Measurements from ENCODE around the gene CKS1B. TPM values are rescaled to one million over a fixed set of nuclear protein-coding genes. Genes with fewer than 3 reads are reported as not detected.

Gene CKS1B
- total RNA-seq (2022) (243 and 259 TPM in 2 replicates), Bru-seq, nascent RNA (percentile 97 among the genes with signal in this experiment), BruChase-seq, experiment 1, labeled RNA remaining after a 2-hour chase (percentile 96 among the genes with signal in this experiment), BruChase-seq, experiment 2, labeled RNA remaining after a 6-hour chase (percentile 99 among the genes with signal in this experiment)
- long read RNA-seq, transcript CKS1B-201 (3 exons, 759 nt) = major isoform, 359 of 476 reads
- long read RNA-seq, transcript CKS1B-204 (2 exons, 1,166 nt) = minor isoform, 89 of 476 reads
- long read RNA-seq, transcript CKS1B-203 (3 exons, 912 nt) = minor isoform, 18 of 476 reads
- long read RNA-seq, partial matches to known transcripts = 0 of 476 reads
- long read RNA-seq, other reads (novel, unspliced or antisense) = 8 of 476 reads

DNA sequence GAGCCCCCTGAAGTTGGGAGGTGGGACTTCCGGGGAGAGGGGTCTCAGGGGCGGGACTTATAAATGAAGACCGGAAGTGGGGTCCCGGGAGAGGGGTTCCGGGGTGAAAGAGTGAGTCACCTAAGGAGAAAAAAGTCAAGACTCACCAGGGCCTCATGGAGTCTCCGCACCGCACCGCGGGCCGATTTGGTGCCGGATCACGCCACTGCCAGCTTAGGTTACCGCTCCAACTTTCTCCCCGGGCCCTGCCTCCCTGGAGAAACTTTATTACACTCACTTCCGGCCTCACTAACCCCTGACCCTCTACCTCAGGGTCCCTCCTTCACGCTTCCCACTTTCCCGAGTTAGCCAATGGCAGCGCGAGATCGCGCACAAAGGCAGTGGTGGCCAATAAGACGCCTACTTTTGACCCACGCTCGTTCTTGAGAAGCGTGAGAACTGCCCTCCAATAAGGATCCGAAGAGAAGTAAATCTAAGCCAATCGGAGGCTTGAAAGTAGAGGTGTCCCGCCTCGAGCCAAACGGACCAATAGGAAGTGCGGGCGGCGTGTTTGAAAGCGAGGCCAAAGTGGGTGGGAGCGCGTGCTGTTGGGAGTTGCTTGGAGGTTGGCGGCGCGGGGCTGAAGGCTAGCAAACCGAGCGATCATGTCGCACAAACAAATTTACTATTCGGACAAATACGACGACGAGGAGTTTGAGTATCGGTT lies at the start of gene CKS1B:
TSS of gene CKS1B (plus strand) at position 580 of the 706 bp plus-strand sequence. CDS start at position 645, 65 bp downstream.
- TF ChIP-seq, protein P1, sequence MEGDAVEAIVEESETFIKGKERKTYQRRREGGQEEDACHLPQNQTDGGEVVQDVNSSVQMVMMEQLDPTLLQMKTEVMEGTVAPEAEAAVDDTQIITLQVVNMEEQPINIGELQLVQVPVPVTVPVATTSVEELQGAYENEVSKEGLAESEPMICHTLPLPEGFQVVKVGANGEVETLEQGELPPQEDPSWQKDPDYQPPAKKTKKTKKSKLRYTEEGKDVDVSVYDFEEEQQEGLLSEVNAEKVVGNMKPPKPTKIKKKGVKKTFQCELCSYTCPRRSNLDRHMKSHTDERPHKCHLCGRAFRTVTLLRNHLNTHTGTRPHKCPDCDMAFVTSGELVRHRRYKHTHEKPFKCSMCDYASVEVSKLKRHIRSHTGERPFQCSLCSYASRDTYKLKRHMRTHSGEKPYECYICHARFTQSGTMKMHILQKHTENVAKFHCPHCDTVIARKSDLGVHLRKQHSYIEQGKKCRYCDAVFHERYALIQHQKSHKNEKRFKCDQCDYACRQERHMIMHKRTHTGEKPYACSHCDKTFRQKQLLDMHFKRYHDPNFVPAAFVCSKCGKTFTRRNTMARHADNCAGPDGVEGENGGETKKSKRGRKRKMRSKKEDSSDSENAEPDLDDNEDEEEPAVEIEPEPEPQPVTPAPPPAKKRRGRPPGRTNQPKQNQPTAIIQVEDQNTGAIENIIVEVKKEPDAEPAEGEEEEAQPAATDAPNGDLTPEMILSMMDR (IDR thresholded peaks at IDR 0.05; ENCODE audit: insufficient read depth in 1 of 2, low read depth in 1 of 2, low read length in 1 of 2, severe bottlenecking in 1 of 2, unreplicated experiment in 1 of 2) = no peak
- H3K4me3 ChIP-seq (ENCODE audit: low read depth, low read length) = peak within 1 kb of the TSS; percentile 52
- intact Hi-C loops (cut with micrococcal nuclease; ENCODE audit: unreplicated experiment) = loop anchor here (1.0 to 5.0 kb wide), 4 partner anchors 9 to 88 kb away; partner anchors contain the start of genes EFNA4, FLAD1 and PMVK
- H3K4me1 ChIP-seq = peaks cover 27% of the 10 kb centered on the region
- H3K4me3 Mint-ChIP-seq (ENCODE audit: unreplicated experiment) = no peak within 1 kb of the TSS
- DNase-seq = peak; percentile 97 to 99
- ChIA-PET POLR2A (interaction anchor here (0.6 to 3.7 kb wide), 20 partner anchors 9 to 152 kb away, joined by 3 to 75 read pairs (median 5); partner anchors contain the start of genes FLAD1, LENEP, PBXIP1 and PMVK), CTCF (interaction anchor here (0.5 to 2.6 kb wide), 18 partner anchors 13 to 1697 kb away, joined by 3 to 26 read pairs (median 5); partner anchors contain the start of genes KRTCAP2, LENEP, PMVK and PYGO2)
- H3K27ac Mint-ChIP-seq (ENCODE audit: unreplicated experiment) = no peak within 1 kb of the TSS
- peaks cover 25% of the 10 kb centered on the region for H3K4me1 Mint-ChIP-seq (ENCODE audit: low read depth, unreplicated experiment)
- BruUV-seq (replicated peaks) = no TSS peak
- peaks cover 18% of the 10 kb centered on the region for H3K36me3 Mint-ChIP-seq (ENCODE audit: insufficient read depth, unreplicated experiment)
- H3K36me3 ChIP-seq (ENCODE audit: control insufficient read depth, insufficient read depth, low read length) = peaks cover 2% of the 10 kb centered on the region; the same call in 1 of the 2 replicates
- H3K9me3 ChIP-seq = no peaks in the 10 kb centered on the region
- H3K27me3 ChIP-seq (replicated peaks; ENCODE audit: control insufficient read depth, insufficient read depth, low read length) = no peaks in the 10 kb centered on the region
- no peaks in the 10 kb centered on the region for H3K27me3 Mint-ChIP-seq (ENCODE audit: insufficient read depth, unreplicated experiment)
- no peaks in the 10 kb centered on the region for H3K9me3 Mint-ChIP-seq (ENCODE audit: unreplicated experiment)

DNA sequence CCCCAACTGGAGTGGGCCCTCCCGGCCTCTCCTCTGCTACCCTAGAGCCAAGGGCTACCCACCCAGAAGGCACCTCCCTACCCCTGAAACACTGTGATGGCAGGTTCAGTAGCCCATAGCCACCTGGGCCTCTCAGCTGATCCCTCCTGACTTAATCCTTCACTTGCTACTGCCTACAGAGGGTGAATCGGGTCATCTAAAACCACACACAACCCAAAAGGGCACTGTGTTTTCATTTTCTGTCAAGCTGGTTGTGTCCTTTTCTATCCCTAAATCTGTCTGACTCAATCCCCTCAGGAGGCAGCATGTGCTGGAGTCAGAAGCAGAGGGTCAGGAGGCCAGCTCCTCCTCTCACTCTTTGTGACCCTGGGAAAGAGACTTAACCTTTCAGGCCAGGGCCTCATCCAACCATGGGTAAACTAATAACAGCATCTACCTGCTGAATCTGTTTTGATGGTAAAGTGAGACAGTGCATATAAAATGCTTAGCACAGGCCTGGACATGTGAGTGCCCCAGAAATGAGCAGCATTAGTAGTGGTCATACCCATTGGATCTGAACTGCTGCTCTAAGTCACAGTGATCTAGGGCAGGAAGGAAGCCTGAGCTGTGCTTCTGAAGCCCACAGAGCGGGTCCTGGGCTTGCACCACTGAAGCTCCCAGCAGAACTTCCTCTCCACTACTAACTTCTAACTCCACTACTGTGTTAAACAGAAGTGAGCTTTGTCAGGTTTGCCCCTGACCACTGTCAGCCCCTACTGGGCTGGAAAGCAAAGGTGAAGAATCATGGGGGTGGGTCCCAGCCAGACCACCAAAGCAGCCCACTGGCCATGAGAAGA lies 48.9 kb upstream of the CKS1B start:
- no peak for DNase-seq
- POLR2A ChIA-PET = no interaction called here
- H3K27me3 Mint-ChIP-seq (ENCODE audit: insufficient read depth, unreplicated experiment) = no peaks in the 10 kb centered on the region
- intact Hi-C loops (cut with micrococcal nuclease; ENCODE audit: unreplicated experiment) = no loop called here
- Histone ChIP-seq H3K4me1 (no peaks in the 10 kb centered on the region), H3K36me3 (ENCODE audit: control insufficient read depth, insufficient read depth, low read length) (no peaks in the 10 kb centered on the region; the same call in none of the 2 replicates), H3K4me3 (ENCODE audit: low read depth, low read length) (no peak overlapping the region), H3K9me3 (no peaks in the 10 kb centered on the region), H3K27me3 (replicated peaks; ENCODE audit: control insufficient read depth, insufficient read depth, low read length) (no peaks in the 10 kb centered on the region)
- no peak overlapping the region for H3K27ac Mint-ChIP-seq (ENCODE audit: unreplicated experiment)
- CTCF ChIA-PET = no interaction called here
- H3K4me1 Mint-ChIP-seq (ENCODE audit: low read depth, unreplicated experiment) = no peaks in the 10 kb centered on the region
- no peaks in the 10 kb centered on the region for H3K9me3 Mint-ChIP-seq (ENCODE audit: unreplicated experiment)
- TF ChIP-seq, protein P1 (IDR thresholded peaks at IDR 0.05; ENCODE audit: insufficient read depth in 1 of 2, low read depth in 1 of 2, low read length in 1 of 2, severe bottlenecking in 1 of 2, unreplicated experiment in 1 of 2) = no peak
- BruUV-seq (replicated peaks) = no TSS peak
- no peaks in the 10 kb centered on the region for H3K36me3 Mint-ChIP-seq (ENCODE audit: insufficient read depth, unreplicated experiment)
- H3K4me3 Mint-ChIP-seq (ENCODE audit: unreplicated experiment) = no peak overlapping the region

DNA sequence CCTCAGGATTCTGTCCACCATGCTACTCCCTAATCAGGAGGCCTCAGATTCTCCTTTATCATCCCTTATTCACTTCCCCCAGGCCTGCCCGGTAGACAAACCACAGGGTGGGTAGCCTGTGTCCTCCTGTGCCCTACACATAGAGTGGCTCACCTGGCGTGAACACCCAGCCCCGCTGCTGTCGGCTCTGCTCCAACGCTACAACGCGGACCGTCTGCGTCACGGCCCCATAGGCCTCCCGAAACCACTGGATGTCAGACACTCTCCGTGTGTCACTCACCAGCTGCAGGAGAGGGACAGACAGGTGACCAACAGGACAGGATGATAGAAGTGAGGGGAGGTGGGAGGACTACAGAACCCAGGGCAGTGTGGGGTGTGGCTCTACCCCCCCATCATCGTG lies 48.3 kb upstream of the CKS1B start:
- Histone ChIP-seq H3K36me3 (ENCODE audit: control insufficient read depth, insufficient read depth, low read length) (no peaks in the 10 kb centered on the region; the same call in none of the 2 replicates), H3K27me3 (replicated peaks; ENCODE audit: control insufficient read depth, insufficient read depth, low read length) (no peaks in the 10 kb centered on the region), H3K9me3 (no peaks in the 10 kb centered on the region), H3K4me3 (ENCODE audit: low read depth, low read length) (no peak overlapping the region), H3K4me1 (no peaks in the 10 kb centered on the region)
- Mint-ChIP-seq H3K4me3 (ENCODE audit: unreplicated experiment) (no peak overlapping the region), H3K36me3 (ENCODE audit: insufficient read depth, unreplicated experiment) (no peaks in the 10 kb centered on the region), H3K4me1 (ENCODE audit: low read depth, unreplicated experiment) (no peaks in the 10 kb centered on the region), H3K27ac (ENCODE audit: unreplicated experiment) (no peak overlapping the region), H3K27me3 (ENCODE audit: insufficient read depth, unreplicated experiment) (no peaks in the 10 kb centered on the region), H3K9me3 (ENCODE audit: unreplicated experiment) (no peaks in the 10 kb centered on the region)
- ChIA-PET POLR2A (no interaction called here), CTCF (no interaction called here)
- BruUV-seq (replicated peaks) = no TSS peak
- intact Hi-C loops (cut with micrococcal nuclease; ENCODE audit: unreplicated experiment) = no loop called here
- TF ChIP-seq, protein P1 (IDR thresholded peaks at IDR 0.05; ENCODE audit: insufficient read depth in 1 of 2, low read depth in 1 of 2, low read length in 1 of 2, severe bottlenecking in 1 of 2, unreplicated experiment in 1 of 2) = no peak
- DNase-seq = no peak
